ENCODE data around the gene IL19.
"Not testable (repeated sequence)": the region's sequence is repeated elsewhere in the genome, so short reads cannot be mapped to it uniquely, and the experiment has no call there.

Gene IL19

DNA sequence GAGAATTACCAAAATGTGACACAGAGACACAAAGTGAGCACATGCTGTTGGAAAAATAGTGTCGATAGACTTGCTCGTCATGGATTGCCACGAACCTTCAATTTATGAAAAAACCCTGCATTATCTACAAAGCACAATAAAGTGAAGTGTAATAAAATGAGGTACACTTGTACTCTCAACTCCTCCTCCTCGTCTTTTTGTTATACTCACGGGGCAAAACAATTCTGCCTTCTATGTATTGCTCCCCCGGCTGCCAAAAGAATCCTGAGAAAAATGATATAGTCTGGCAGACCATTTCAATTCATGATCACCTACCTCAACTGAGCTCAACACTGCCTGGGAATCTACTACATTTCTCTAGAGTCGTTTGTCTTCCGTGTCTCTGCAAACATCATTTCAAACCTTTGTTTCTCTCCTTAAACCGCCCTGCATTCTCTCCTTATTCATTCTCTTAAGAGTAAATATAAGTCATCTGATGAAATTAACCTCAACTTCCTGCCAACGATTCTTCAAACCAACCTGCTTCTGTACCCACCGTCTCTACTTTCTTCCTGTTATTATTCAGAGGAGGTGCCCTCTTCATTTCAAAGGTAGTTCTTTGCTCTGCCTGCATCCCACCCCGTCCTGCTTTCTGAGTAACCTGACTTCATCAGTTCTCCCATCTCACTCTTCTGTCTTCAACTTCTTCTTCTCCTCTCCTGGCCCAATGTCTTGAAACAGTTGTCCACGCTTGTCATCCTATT lies 12.9 kb upstream of the IL19 start:
- Histone ChIP-seq H3K27ac (replicated peaks) (peak overlapping the region; percentile 61), H3K27me3 (ENCODE audit: insufficient read depth, poor library complexity, severe bottlenecking) (no peaks in the 10 kb centered on the region), H3K4me3 (replicated peaks; ENCODE audit: insufficient read depth, low read length) (no peak overlapping the region)
- DNase-seq (ENCODE audit: low read depth in 1 of 2, low spot score in 1 of 2): peak in 1 of 2 experiments; percentile 53
- TF ChIP-seq, protein P1, sequence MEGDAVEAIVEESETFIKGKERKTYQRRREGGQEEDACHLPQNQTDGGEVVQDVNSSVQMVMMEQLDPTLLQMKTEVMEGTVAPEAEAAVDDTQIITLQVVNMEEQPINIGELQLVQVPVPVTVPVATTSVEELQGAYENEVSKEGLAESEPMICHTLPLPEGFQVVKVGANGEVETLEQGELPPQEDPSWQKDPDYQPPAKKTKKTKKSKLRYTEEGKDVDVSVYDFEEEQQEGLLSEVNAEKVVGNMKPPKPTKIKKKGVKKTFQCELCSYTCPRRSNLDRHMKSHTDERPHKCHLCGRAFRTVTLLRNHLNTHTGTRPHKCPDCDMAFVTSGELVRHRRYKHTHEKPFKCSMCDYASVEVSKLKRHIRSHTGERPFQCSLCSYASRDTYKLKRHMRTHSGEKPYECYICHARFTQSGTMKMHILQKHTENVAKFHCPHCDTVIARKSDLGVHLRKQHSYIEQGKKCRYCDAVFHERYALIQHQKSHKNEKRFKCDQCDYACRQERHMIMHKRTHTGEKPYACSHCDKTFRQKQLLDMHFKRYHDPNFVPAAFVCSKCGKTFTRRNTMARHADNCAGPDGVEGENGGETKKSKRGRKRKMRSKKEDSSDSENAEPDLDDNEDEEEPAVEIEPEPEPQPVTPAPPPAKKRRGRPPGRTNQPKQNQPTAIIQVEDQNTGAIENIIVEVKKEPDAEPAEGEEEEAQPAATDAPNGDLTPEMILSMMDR (IDR thresholded peaks at IDR 0.05; ENCODE audit: insufficient read depth, low read length): no peak
- TF ChIP-seq POLR2AphosphoS5 (IDR thresholded peaks at IDR 0.05; ENCODE audit: low read depth): no peak
- no peak for TF ChIP-seq GABPA (IDR thresholded peaks at IDR 0.05; ENCODE audit: low read depth)
- TF ChIP-seq SPI1 (IDR thresholded peaks at IDR 0.05; ENCODE audit: borderline replicate concordance, low read depth): no peak
- TF ChIP-seq, protein P2, sequence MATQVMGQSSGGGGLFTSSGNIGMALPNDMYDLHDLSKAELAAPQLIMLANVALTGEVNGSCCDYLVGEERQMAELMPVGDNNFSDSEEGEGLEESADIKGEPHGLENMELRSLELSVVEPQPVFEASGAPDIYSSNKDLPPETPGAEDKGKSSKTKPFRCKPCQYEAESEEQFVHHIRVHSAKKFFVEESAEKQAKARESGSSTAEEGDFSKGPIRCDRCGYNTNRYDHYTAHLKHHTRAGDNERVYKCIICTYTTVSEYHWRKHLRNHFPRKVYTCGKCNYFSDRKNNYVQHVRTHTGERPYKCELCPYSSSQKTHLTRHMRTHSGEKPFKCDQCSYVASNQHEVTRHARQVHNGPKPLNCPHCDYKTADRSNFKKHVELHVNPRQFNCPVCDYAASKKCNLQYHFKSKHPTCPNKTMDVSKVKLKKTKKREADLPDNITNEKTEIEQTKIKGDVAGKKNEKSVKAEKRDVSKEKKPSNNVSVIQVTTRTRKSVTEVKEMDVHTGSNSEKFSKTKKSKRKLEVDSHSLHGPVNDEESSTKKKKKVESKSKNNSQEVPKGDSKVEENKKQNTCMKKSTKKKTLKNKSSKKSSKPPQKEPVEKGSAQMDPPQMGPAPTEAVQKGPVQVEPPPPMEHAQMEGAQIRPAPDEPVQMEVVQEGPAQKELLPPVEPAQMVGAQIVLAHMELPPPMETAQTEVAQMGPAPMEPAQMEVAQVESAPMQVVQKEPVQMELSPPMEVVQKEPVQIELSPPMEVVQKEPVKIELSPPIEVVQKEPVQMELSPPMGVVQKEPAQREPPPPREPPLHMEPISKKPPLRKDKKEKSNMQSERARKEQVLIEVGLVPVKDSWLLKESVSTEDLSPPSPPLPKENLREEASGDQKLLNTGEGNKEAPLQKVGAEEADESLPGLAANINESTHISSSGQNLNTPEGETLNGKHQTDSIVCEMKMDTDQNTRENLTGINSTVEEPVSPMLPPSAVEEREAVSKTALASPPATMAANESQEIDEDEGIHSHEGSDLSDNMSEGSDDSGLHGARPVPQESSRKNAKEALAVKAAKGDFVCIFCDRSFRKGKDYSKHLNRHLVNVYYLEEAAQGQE (IDR thresholded peaks at IDR 0.05; ENCODE audit: insufficient replicate concordance, low read depth): no peak

DNA sequence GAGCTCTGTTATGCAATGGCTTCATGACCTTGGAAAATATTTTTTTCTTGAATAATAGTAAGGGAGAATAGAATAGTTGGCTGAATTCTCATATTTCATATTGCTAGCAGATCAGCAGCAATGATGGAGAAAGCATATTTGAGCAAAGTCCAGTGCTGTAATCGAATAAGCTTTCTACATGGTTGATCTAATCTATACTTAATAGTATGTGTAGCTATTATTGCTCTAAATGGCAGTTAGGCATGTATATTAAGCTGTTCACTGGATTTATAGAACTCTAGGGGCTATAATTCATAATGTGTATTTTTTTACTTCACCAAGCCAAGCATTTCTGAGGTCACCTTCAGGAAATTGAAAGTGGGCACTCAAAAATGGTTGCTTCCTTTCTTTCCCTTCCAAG lies 10.0 kb upstream of the IL19 start:
- Histone ChIP-seq H3K27ac (replicated peaks) (no peak overlapping the region), H3K27me3 (ENCODE audit: insufficient read depth, poor library complexity, severe bottlenecking) (no peaks in the 10 kb centered on the region), H3K4me3 (replicated peaks; ENCODE audit: insufficient read depth, low read length) (no peak overlapping the region)
- TF ChIP-seq GABPA (IDR thresholded peaks at IDR 0.05; ENCODE audit: low read depth): no peak
- no peak for TF ChIP-seq SPI1 (IDR thresholded peaks at IDR 0.05; ENCODE audit: borderline replicate concordance, low read depth)
- TF ChIP-seq, protein P1 (IDR thresholded peaks at IDR 0.05; ENCODE audit: insufficient read depth, low read length): no peak
- no peak for TF ChIP-seq POLR2AphosphoS5 (IDR thresholded peaks at IDR 0.05; ENCODE audit: low read depth)
- TF ChIP-seq, protein P2 (IDR thresholded peaks at IDR 0.05; ENCODE audit: insufficient replicate concordance, low read depth): no peak
- no peak for DNase-seq (ENCODE audit: low read depth in 1 of 2, low spot score in 1 of 2)

DNA sequence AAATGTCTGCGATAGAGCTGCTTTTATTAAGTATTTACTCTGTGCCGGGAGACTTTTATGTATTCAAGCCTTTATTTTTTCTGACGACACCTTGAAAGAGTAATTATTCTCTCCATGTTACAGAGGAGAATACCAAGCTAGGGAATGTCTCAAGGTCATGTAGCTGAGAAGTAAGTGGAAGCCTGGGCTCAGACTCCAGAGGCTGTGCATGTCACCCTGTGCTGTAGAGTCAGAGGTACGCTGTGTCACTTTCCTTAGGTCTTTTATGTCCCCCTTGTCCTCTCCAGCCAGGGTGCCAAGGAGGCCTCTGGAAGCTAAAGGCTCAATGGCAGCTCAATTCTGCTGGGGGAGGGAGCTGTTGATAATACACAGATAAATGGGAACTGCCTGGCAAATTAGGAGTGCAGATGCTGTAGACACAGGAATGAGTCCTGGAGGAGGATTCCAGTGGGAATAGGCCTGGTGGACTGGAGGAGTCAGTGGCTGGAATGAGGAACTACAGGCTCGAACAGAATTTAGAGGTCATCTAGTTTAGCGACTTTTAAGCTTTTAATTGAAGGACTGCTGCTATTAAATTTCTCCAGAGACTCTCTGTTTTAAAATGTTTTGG lies 9.3 kb upstream of the IL19 start:
- H3K27me3 ChIP-seq (ENCODE audit: insufficient read depth, poor library complexity, severe bottlenecking): no peaks in the 10 kb centered on the region
- H3K27ac ChIP-seq (replicated peaks): no peak overlapping the region
- TF ChIP-seq, protein P1 (IDR thresholded peaks at IDR 0.05; ENCODE audit: insufficient read depth, low read length): no peak
- TF ChIP-seq, protein P2 (IDR thresholded peaks at IDR 0.05; ENCODE audit: insufficient replicate concordance, low read depth): no peak
- no peak for TF ChIP-seq POLR2AphosphoS5 (IDR thresholded peaks at IDR 0.05; ENCODE audit: low read depth)
- TF ChIP-seq SPI1 (IDR thresholded peaks at IDR 0.05; ENCODE audit: borderline replicate concordance, low read depth): no peak
- TF ChIP-seq GABPA (IDR thresholded peaks at IDR 0.05; ENCODE audit: low read depth): no peak
- no peak overlapping the region for H3K4me3 ChIP-seq (replicated peaks; ENCODE audit: insufficient read depth, low read length)
- DNase-seq (ENCODE audit: low read depth in 1 of 2, low spot score in 1 of 2): no peak

DNA sequence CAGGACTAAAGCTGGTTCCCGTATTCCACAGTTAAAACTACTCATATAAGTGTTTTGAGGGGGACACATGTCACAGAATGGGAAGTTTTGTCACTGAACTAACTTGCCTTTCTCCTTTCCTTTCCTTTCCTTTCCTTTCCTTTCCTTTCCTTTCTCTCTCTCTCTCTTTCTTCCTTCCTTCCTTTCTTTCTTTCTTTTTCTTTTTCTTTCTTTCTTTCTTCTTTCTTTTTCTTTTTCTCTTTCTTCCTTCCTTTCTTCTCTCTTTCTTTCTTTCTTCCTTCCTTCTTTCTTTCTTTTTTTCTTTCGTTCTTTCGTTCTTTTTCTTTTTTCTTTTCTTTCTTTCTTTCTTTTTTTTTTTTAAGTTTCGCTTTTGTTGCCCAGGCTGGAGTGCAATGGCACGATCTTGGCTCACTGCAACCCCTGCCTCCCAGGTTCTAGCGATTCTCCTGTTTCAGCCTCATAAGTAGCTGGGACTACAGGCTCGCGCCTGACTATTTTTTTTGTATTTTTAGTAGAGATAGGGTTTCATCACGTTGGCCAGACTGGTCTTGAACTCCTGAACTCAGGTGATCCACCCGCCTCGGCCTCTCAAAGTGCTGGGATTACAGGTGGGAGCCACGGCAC lies 7.7 kb upstream of the IL19 start:
- not testable (repeated sequence) for H3K4me3 ChIP-seq (replicated peaks; ENCODE audit: insufficient read depth, low read length); H3K27me3 ChIP-seq (ENCODE audit: insufficient read depth, poor library complexity, severe bottlenecking); H3K27ac ChIP-seq (replicated peaks); DNase-seq (ENCODE audit: low read depth in 1 of 2, low spot score in 1 of 2)

DNA sequence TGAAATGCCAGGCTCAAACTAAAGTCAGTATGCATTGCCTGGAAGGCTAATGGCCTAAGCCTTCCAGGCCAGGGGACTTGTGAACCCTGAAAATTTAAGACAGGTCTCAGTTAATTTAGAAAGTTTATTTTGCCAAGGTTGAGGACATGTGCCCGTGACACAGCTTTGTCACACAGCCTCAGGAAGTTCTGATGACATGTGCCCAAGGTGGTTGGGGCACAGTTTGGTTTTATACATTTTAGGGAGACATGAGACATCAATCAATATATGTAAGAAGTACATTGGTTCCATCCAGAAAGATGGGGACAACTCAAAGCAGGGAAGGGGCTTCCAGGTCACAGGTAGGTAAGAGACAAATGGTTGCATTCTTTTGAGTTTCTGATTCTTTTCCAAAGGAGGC lies 4.8 kb upstream of the IL19 start:
- not testable (repeated sequence) for DNase-seq (ENCODE audit: low read depth in 1 of 2, low spot score in 1 of 2); H3K27me3 ChIP-seq (ENCODE audit: insufficient read depth, poor library complexity, severe bottlenecking); H3K27ac ChIP-seq (replicated peaks); H3K4me3 ChIP-seq (replicated peaks; ENCODE audit: insufficient read depth, low read length)
